SJCRH30 (cell line): ENCODE results near the gene PGAM4. TPM values are rescaled to one million over a fixed set of nuclear protein-coding genes. Genes with fewer than 3 reads are reported as not detected.

ENCODE experiments used
- DNase-seq, 2 experiments: peaks; one replicate each; pipeline ENCODE4 v3.0.0-alpha.2; 2015 to 2020
- H3K27ac ChIP-seq: fragments of 250-450 bp; sonication (Bioruptor Pico); 2 replicates; pipeline ENCODE4 v1.5.1; 2020; ENCODE audit warnings: mild to moderate bottlenecking, moderate library complexity
- H3K27me3 ChIP-seq: fragments of 250-450 bp; sonication (Bioruptor Pico); 2 replicates; pipeline ENCODE4 v1.5.1; 2020; ENCODE audit warnings: mild to moderate bottlenecking, moderate library complexity
- H3K36me3 ChIP-seq: fragments of 250-450 bp; sonication (Bioruptor Pico); 2 replicates; pipeline ENCODE4 v1.5.1; 2020; ENCODE audit warnings: mild to moderate bottlenecking, moderate library complexity
- H3K4me1 ChIP-seq: fragments of 250-450 bp; sonication (Bioruptor Pico); 2 replicates; pipeline ENCODE4 v1.5.1; 2020; ENCODE audit warnings: mild to moderate bottlenecking, moderate library complexity
- H3K4me3 ChIP-seq: fragments of 250-450 bp; sonication (Bioruptor Pico); 2 replicates; pipeline ENCODE4 v1.5.1; 2020; ENCODE audit warnings: mild to moderate bottlenecking, moderate library complexity
- H3K9me3 ChIP-seq: fragments of 250-450 bp; sonication (Bioruptor Pico); replicated peaks from 2 replicates; pipeline ENCODE4 v1.5.1; 2020; ENCODE audit warnings: mild to moderate bottlenecking, moderate library complexity
- total RNA-seq: library from RNA; depleted of rRNA; stranded (reverse); fragments of >200 nt; shearing (Covaris generic); gene quantifications from 2 replicates; pipeline ENCODE4 v1.2.3, GENCODE V29; 2014; rRNA removed

The PGAM4 gene
- not detected in 2 replicates for total RNA-seq

GRCh38 chrX:77969538-77969937 is at the start of gene PGAM4:
Gene PGAM4, minus strand, starts transcription at chrX:77969638. Its CDS starts 0 bp downstream, at chrX:77969638.
- no peaks in the 10 kb centered on the region for H3K27me3 ChIP-seq
- H3K27ac ChIP-seq: no peak within 1 kb of the TSS
- no peaks in the 10 kb centered on the region for H3K36me3 ChIP-seq
- H3K4me1 ChIP-seq: no peaks in the 10 kb centered on the region
- no peaks in the 10 kb centered on the region for H3K9me3 ChIP-seq
- DNase-seq: no peak
- H3K4me3 ChIP-seq: no peak within 1 kb of the TSS

GRCh38 chrX:78011846-78012245 is 42.4 kb upstream of the PGAM4 start:
- DNase-seq: no peak
- no peak overlapping the region for H3K4me3 ChIP-seq
- no peaks in the 10 kb centered on the region for H3K9me3 ChIP-seq
- no peaks in the 10 kb centered on the region for H3K36me3 ChIP-seq
- no peak overlapping the region for H3K27ac ChIP-seq
- no peaks in the 10 kb centered on the region for H3K27me3 ChIP-seq
- H3K4me1 ChIP-seq: no peaks in the 10 kb centered on the region

- H3K27ac ChIP-seq: no peak overlapping the region
- no peaks in the 10 kb centered on the region for H3K36me3 ChIP-seq
- H3K4me1 ChIP-seq: no peaks in the 10 kb centered on the region
- no peaks in the 10 kb centered on the region for H3K9me3 ChIP-seq
- DNase-seq: no peak
- H3K27me3 ChIP-seq: no peaks in the 10 kb centered on the region
- no peak overlapping the region for H3K4me3 ChIP-seq
Observed at GRCh38 chrX:77979870-77980269, 10.4 kb upstream of the PGAM4 start.

- Histone ChIP-seq H3K27me3 (no peaks in the 10 kb centered on the region), H3K4me3 (no peak overlapping the region), H3K9me3 (no peaks in the 10 kb centered on the region), H3K36me3 (no peaks in the 10 kb centered on the region), H3K27ac (no peak overlapping the region), H3K4me1 (no peaks in the 10 kb centered on the region)
- no peak for DNase-seq
Observed at GRCh38 chrX:77977518-77977917, 8.1 kb upstream of the PGAM4 start.

- DNase-seq: no peak
- no peak overlapping the region for H3K27ac ChIP-seq
Observed at GRCh38 chrX:77977095-77977494, 7.7 kb upstream of the PGAM4 start.

GRCh38 chrX:77975755-77976154 is 6.3 kb upstream of the PGAM4 start:
- H3K27ac ChIP-seq: no peak overlapping the region
- DNase-seq: no peak

More at GRCh38 chrX:77977095-77977494, 7.7 kb upstream of the PGAM4 start:
- Histone ChIP-seq H3K27me3 (no peaks in the 10 kb centered on the region), H3K9me3 (no peaks in the 10 kb centered on the region), H3K4me1 (no peaks in the 10 kb centered on the region), H3K4me3 (no peak overlapping the region), H3K36me3 (no peaks in the 10 kb centered on the region)

GRCh38 chrX:77967631-77968030 is 1.8 kb downstream of the PGAM4 start:
- no peak for DNase-seq
- Histone ChIP-seq H3K4me1 (no peaks in the 10 kb centered on the region), H3K27ac (no peak overlapping the region), H3K9me3 (no peaks in the 10 kb centered on the region), H3K36me3 (no peaks in the 10 kb centered on the region), H3K4me3 (no peak overlapping the region), H3K27me3 (no peaks in the 10 kb centered on the region)

More at GRCh38 chrX:77975755-77976154, 6.3 kb upstream of the PGAM4 start:
- H3K4me3 ChIP-seq: no peak overlapping the region
- no peaks in the 10 kb centered on the region for H3K27me3 ChIP-seq
- no peaks in the 10 kb centered on the region for H3K36me3 ChIP-seq
- no peaks in the 10 kb centered on the region for H3K4me1 ChIP-seq
- no peaks in the 10 kb centered on the region for H3K9me3 ChIP-seq

GRCh38 chrX:77966361-77966760 is 3.1 kb downstream of the PGAM4 start:
- DNase-seq: no peak
- Histone ChIP-seq H3K36me3 (no peaks in the 10 kb centered on the region), H3K9me3 (no peaks in the 10 kb centered on the region), H3K27me3 (no peaks in the 10 kb centered on the region), H3K4me1 (no peaks in the 10 kb centered on the region), H3K4me3 (no peak overlapping the region), H3K27ac (no peak overlapping the region)

- no peak overlapping the region for H3K27ac ChIP-seq
- H3K4me1 ChIP-seq: no peaks in the 10 kb centered on the region
- H3K27me3 ChIP-seq: no peaks in the 10 kb centered on the region
- H3K4me3 ChIP-seq: no peak overlapping the region
- H3K36me3 ChIP-seq: no peaks in the 10 kb centered on the region
- no peak for DNase-seq
- no peaks in the 10 kb centered on the region for H3K9me3 ChIP-seq
Observed at GRCh38 chrX:77962068-77962902, 7.2 kb downstream of the PGAM4 start.

GRCh38 chrX:77961063-77961462 is 8.4 kb downstream of the PGAM4 start:
- H3K36me3 ChIP-seq: no peaks in the 10 kb centered on the region
- no peak for DNase-seq
- H3K4me1 ChIP-seq: no peaks in the 10 kb centered on the region
- no peaks in the 10 kb centered on the region for H3K9me3 ChIP-seq
- no peak overlapping the region for H3K4me3 ChIP-seq
- H3K27ac ChIP-seq: no peak overlapping the region
- no peaks in the 10 kb centered on the region for H3K27me3 ChIP-seq

GRCh38 chrX:77960567-77960966 is 8.9 kb downstream of the PGAM4 start:
- Histone ChIP-seq H3K36me3 (no peaks in the 10 kb centered on the region), H3K4me3 (no peak overlapping the region), H3K27ac (no peak overlapping the region), H3K9me3 (no peaks in the 10 kb centered on the region), H3K4me1 (no peaks in the 10 kb centered on the region), H3K27me3 (no peaks in the 10 kb centered on the region)
- DNase-seq: no peak

GRCh38 chrX:77953708-77954107 is 15.7 kb downstream of the PGAM4 start:
- Histone ChIP-seq H3K36me3 (no peaks in the 10 kb centered on the region), H3K27me3 (no peaks in the 10 kb centered on the region), H3K4me3 (no peak overlapping the region), H3K27ac (no peak overlapping the region), H3K9me3 (no peaks in the 10 kb centered on the region), H3K4me1 (no peaks in the 10 kb centered on the region)
- DNase-seq: no peak

- no peak for DNase-seq
Observed at GRCh38 chrX:77953302-77953701, 16.1 kb downstream of the PGAM4 start.

GRCh38 chrX:77952173-77952572 is 17.3 kb downstream of the PGAM4 start:
- H3K4me3 ChIP-seq: no peak overlapping the region
- H3K4me1 ChIP-seq: no peaks in the 10 kb centered on the region
- no peaks in the 10 kb centered on the region for H3K9me3 ChIP-seq
- H3K36me3 ChIP-seq: no peaks in the 10 kb centered on the region
- H3K27ac ChIP-seq: no peak overlapping the region
- no peaks in the 10 kb centered on the region for H3K27me3 ChIP-seq
- no peak for DNase-seq

More at GRCh38 chrX:77953302-77953701, 16.1 kb downstream of the PGAM4 start:
- no peak overlapping the region for H3K27ac ChIP-seq
- no peaks in the 10 kb centered on the region for H3K4me1 ChIP-seq
- H3K4me3 ChIP-seq: no peak overlapping the region
- no peaks in the 10 kb centered on the region for H3K9me3 ChIP-seq
- no peaks in the 10 kb centered on the region for H3K27me3 ChIP-seq
- no peaks in the 10 kb centered on the region for H3K36me3 ChIP-seq

- Histone ChIP-seq H3K4me3 (no peak overlapping the region), H3K27ac (no peak overlapping the region), H3K9me3 (no peaks in the 10 kb centered on the region), H3K4me1 (no peaks in the 10 kb centered on the region), H3K36me3 (no peaks in the 10 kb centered on the region), H3K27me3 (no peaks in the 10 kb centered on the region)
- DNase-seq: no peak
Observed at GRCh38 chrX:77949840-77950239, 19.6 kb downstream of the PGAM4 start.

- H3K4me3 ChIP-seq: no peak overlapping the region
- no peaks in the 10 kb centered on the region for H3K4me1 ChIP-seq
- no peaks in the 10 kb centered on the region for H3K9me3 ChIP-seq
- H3K27ac ChIP-seq: no peak overlapping the region
- H3K27me3 ChIP-seq: no peaks in the 10 kb centered on the region
- no peaks in the 10 kb centered on the region for H3K36me3 ChIP-seq
- no peak for DNase-seq
Observed at GRCh38 chrX:77946571-77946970, 22.9 kb downstream of the PGAM4 start.
